BLaER1 (cell line): Measurements from ENCODE around the gene OR2J2.
"Not testable (repeated sequence)": the region's sequence is repeated elsewhere in the genome, so short reads cannot be mapped to it uniquely, and the experiment has no call there.

Experiments
- H3K27ac ChIP-seq: shearing (Covaris generic); formaldehyde crosslinking; 2 replicates; pipeline ENCODE4 v1.8.1; 2022
- H3K27me3 ChIP-seq: shearing (Covaris generic); formaldehyde crosslinking; 2 replicates; pipeline ENCODE4 v1.8.1; 2022
- H3K36me3 ChIP-seq: shearing (Covaris generic); formaldehyde crosslinking; 2 replicates; pipeline ENCODE4 v1.8.1; 2022
- H3K4me1 ChIP-seq: shearing (Covaris generic); formaldehyde crosslinking; 2 replicates; pipeline ENCODE4 v1.8.1; 2022
- H3K4me2 ChIP-seq: shearing (Covaris generic); formaldehyde crosslinking; 2 replicates; pipeline ENCODE4 v1.8.1; 2022
- H3K4me3 ChIP-seq: shearing (Covaris generic); formaldehyde crosslinking; 2 replicates; pipeline ENCODE4 v1.8.1; 2022
- H3K9ac ChIP-seq: shearing (Covaris generic); formaldehyde crosslinking; 2 replicates; pipeline ENCODE4 v1.8.1; 2022
- H3K9me3 ChIP-seq: shearing (Covaris generic); formaldehyde crosslinking; 2 replicates; pipeline ENCODE4 v1.8.1; 2022
- H4K20me1 ChIP-seq: shearing (Covaris generic); formaldehyde crosslinking; 2 replicates; pipeline ENCODE4 v1.8.1; 2022
- Cebpa-rat ChIP-seq: shearing (Covaris generic); IDR thresholded peaks from 2 replicates; pipeline ENCODE4 v1.8.1; 2022

The OR2J2 gene

GRCh38 chr6:29171736-29172135, 1.0 kb downstream of the OR2J2 start:
- no peak overlapping the region for H3K4me2 ChIP-seq
- H3K36me3 ChIP-seq, result no peaks in the 10 kb centered on the region
- no peaks in the 10 kb centered on the region for H4K20me1 ChIP-seq
- no peaks in the 10 kb centered on the region for H3K9me3 ChIP-seq
- H3K27me3 ChIP-seq, result no peaks in the 10 kb centered on the region
- H3K9ac ChIP-seq, result no peak overlapping the region
- no peaks in the 10 kb centered on the region for H3K4me1 ChIP-seq
- no peak overlapping the region for H3K27ac ChIP-seq
- no peak for TF ChIP-seq Cebpa-rat
- H3K4me3 ChIP-seq, result no peak overlapping the region

- no peak for TF ChIP-seq Cebpa-rat
- no peak overlapping the region for H3K27ac ChIP-seq
- peaks cover 3% of the 10 kb centered on the region; the same call in 1 of the 2 replicates for H3K9me3 ChIP-seq
- H3K27me3 ChIP-seq, result no peaks in the 10 kb centered on the region
- no peak overlapping the region for H3K4me2 ChIP-seq
- no peaks in the 10 kb centered on the region for H3K36me3 ChIP-seq
- no peak overlapping the region for H3K4me3 ChIP-seq
- no peaks in the 10 kb centered on the region for H4K20me1 ChIP-seq
- H3K4me1 ChIP-seq, result no peaks in the 10 kb centered on the region
- no peak overlapping the region for H3K9ac ChIP-seq
Measured at GRCh38 chr6:29183594-29183993, 12.9 kb downstream of the OR2J2 start.

DNA sequence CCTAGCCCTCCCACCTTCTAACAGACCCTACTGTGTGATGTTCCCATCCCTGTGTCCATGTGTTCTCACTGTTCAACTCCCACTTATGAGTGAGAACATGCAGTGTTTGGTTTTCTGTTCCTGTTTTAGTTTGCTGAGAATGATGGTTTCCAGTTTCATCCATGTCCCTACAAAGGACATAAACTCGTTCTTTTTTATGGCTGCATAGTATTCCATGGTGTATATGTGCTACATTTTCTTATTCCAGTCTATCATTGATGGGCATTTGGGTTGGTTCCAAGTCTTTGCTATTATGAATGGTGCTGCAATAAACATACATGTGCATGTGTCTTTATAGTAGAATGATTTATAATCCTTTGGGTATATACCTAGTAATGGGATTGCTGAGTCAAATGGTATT, 18.0 kb downstream of the OR2J2 start:
- H3K4me2 ChIP-seq, H3K27ac ChIP-seq, H3K27me3 ChIP-seq, H3K9ac ChIP-seq, H4K20me1 ChIP-seq, H3K4me3 ChIP-seq, H3K36me3 ChIP-seq, H3K4me1 ChIP-seq: not testable (repeated sequence)
- H3K9me3 ChIP-seq, result peaks cover 17% of the 10 kb centered on the region

DNA sequence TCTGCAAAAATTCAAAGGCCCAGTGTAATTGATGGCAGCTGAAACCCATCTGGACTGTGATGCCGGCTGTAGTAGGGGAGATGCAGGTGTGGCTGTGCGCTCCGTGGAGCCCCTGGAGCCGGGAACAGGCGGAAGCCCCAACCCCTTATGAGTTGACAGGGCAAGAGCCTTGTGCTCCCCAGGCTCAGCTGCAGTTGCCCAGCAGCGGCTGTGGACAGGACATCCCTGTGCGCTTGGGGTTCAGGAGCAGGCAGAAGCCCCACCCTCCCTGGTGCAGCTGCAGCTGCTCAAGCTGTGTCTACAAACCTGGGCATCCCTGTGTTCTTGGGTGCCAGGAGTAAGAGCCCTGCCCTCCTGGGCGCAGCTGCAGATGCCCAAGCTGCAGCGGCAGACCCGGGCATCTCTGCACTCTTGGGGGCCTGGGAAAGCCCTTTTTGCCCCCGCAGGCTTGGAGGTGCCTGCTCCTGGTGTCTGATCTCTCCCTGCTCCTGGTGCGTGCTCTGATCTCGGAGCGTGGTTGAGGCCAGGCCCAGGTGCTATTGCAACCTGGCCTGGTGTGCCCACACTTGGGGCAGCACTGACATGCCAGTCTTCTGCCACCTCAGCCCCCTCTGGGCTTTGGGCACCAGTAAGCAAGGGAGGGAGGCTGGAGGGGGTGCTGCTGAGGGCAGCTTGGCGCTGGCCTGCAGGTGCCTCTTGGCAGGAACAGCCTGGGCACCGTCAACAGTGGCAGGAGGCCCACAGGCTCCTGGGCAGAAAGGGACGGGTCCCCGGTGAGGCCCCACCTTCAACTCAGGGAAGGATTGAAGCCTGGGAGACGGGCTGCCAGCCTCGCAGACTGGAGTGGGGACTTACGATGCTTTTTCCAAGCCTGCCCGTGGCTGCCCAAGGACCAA, 30.3 kb downstream of the OR2J2 start:
- Histone ChIP-seq H4K20me1 (no peaks in the 10 kb centered on the region), H3K36me3 (no peaks in the 10 kb centered on the region), H3K27me3 (no peaks in the 10 kb centered on the region), H3K4me1 (no peaks in the 10 kb centered on the region), H3K4me2 (no peak overlapping the region), H3K4me3 (no peak overlapping the region), H3K27ac (no peak overlapping the region), H3K9ac (no peak overlapping the region), H3K9me3 (peaks cover 22% of the 10 kb centered on the region)
- TF ChIP-seq Cebpa-rat, result no peak

DNA sequence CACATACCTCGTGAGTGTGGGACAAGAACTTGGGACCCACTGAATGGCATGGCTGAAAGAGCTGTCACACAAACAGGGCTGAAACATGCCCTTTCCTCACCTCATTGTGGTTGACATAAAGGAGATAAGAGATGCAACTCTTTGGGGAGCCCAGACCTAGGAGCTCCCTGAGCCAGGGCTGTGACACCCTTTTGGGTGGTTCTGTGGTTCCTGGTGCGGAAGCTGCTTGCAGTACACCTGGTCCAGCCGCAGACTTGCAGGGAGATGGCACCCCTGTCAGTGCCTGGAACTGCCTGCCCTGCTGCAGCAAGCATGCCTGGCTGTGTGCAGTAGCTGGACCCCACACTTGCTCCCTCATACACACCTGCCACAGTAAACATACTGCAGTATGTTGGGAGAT, 31.3 kb downstream of the OR2J2 start:
- peaks cover 22% of the 10 kb centered on the region for H3K9me3 ChIP-seq
- no peak overlapping the region for H3K27ac ChIP-seq
- H3K36me3 ChIP-seq, result no peaks in the 10 kb centered on the region
- H3K9ac ChIP-seq, result no peak overlapping the region
- TF ChIP-seq Cebpa-rat, result no peak
- no peak overlapping the region for H3K4me3 ChIP-seq
- H3K27me3 ChIP-seq, result no peaks in the 10 kb centered on the region
- H3K4me1 ChIP-seq, result no peaks in the 10 kb centered on the region
- H3K4me2 ChIP-seq, result no peak overlapping the region
- no peaks in the 10 kb centered on the region for H4K20me1 ChIP-seq

DNA sequence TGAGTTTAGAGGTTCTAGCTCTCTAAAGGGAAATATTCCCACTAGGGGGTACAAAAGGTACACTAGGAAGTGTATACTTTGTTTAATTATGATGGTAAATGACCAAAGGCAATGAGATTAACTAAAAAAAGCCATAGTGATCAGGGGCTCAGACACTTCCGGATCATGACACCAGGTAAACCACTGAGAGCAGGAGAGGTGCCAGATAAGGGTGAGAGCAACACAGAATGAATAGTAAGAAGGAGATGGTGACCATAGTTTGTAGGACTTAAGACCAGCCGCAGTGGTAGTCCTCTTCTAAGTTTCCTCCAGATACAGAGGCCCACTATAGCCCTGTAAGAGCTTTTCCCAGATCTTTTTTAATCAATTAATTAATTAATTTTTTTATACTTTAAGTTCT, 40.8 kb downstream of the OR2J2 start:
- H3K4me2 ChIP-seq, result no peak overlapping the region
- no peaks in the 10 kb centered on the region for H3K36me3 ChIP-seq
- no peaks in the 10 kb centered on the region for H3K27me3 ChIP-seq
- TF ChIP-seq Cebpa-rat, result no peak
- no peaks in the 10 kb centered on the region for H4K20me1 ChIP-seq
- no peak overlapping the region for H3K27ac ChIP-seq
- H3K4me1 ChIP-seq, result peaks cover 12% of the 10 kb centered on the region
- no peak overlapping the region for H3K4me3 ChIP-seq
- no peak overlapping the region for H3K9ac ChIP-seq
- no peaks in the 10 kb centered on the region for H3K9me3 ChIP-seq

- Histone ChIP-seq H3K4me2 (no peak overlapping the region), H3K27ac (no peak overlapping the region), H3K9ac (no peak overlapping the region), H3K36me3 (no peaks in the 10 kb centered on the region), H3K9me3 (no peaks in the 10 kb centered on the region), H3K4me3 (no peak overlapping the region), H4K20me1 (no peaks in the 10 kb centered on the region), H3K4me1 (peaks cover 12% of the 10 kb centered on the region), H3K27me3 (no peaks in the 10 kb centered on the region)
- TF ChIP-seq Cebpa-rat, result no peak
Measured at GRCh38 chr6:29216528-29216927, 45.8 kb downstream of the OR2J2 start.

DNA sequence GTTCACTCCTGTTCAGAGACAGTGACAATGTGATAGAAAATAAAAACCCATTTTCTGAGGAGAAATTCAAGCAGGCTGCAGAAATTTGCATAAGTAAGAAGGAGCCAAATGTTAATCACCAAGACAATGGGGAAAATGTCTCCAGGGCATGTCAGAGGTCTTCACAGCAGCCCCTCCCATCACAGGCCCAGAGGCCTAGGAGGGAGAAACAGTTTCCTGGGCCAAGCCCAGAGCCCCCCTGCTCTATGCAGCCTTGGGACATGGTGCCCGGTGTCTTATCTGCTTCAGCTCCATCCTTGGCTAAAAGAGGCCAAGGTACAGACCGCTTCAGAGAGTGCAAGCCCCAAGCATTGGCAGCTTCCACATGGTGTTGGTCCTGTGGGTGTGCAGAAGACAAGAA, 46.5 kb downstream of the OR2J2 start:
- H3K27ac ChIP-seq, H3K4me3 ChIP-seq, H3K4me2 ChIP-seq, H3K9ac ChIP-seq, H3K27me3 ChIP-seq, H3K36me3 ChIP-seq, H4K20me1 ChIP-seq, H3K9me3 ChIP-seq: not testable (repeated sequence)
- peaks cover 12% of the 10 kb centered on the region for H3K4me1 ChIP-seq

DNA sequence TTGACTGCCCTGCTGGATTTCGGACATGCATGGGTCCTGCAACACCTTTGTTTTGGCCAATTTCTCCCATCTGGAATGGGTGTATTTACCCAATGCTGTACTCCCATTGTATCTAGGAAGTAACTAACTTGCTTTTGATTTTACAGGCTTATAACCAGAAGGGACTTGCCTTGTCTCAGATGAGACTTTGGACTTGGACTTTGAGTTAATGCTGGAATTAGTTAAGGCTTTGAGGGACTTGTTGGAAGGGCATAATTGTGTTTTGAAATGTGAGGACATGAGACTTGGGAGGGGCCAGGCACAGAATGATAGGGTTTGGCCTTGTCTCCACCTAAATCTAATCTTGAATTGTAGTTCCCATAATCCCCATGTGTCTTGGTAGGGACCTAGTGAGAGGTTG, 47.3 kb downstream of the OR2J2 start:
- H4K20me1 ChIP-seq, H3K4me3 ChIP-seq, H3K4me2 ChIP-seq, H3K9me3 ChIP-seq, H3K27ac ChIP-seq, H3K36me3 ChIP-seq, H3K27me3 ChIP-seq, H3K9ac ChIP-seq: not testable (repeated sequence)
- peaks cover 12% of the 10 kb centered on the region for H3K4me1 ChIP-seq
